Activated T-helper 1 cell treated with Interleukin-2 at 50 U/mL for 16 hours (primary cell): Measurements from ENCODE around the gene PPL.
"Not testable (repeated sequence)": the region's sequence is repeated elsewhere in the genome, so short reads cannot be mapped to it uniquely, and the experiment has no call there.

Experiments used
- DNase-seq: peaks from one replicate; pipeline ENCODE4 v3.0.0-alpha.2; 2020; ENCODE audit warnings: low read depth

PPL gene, protein sequence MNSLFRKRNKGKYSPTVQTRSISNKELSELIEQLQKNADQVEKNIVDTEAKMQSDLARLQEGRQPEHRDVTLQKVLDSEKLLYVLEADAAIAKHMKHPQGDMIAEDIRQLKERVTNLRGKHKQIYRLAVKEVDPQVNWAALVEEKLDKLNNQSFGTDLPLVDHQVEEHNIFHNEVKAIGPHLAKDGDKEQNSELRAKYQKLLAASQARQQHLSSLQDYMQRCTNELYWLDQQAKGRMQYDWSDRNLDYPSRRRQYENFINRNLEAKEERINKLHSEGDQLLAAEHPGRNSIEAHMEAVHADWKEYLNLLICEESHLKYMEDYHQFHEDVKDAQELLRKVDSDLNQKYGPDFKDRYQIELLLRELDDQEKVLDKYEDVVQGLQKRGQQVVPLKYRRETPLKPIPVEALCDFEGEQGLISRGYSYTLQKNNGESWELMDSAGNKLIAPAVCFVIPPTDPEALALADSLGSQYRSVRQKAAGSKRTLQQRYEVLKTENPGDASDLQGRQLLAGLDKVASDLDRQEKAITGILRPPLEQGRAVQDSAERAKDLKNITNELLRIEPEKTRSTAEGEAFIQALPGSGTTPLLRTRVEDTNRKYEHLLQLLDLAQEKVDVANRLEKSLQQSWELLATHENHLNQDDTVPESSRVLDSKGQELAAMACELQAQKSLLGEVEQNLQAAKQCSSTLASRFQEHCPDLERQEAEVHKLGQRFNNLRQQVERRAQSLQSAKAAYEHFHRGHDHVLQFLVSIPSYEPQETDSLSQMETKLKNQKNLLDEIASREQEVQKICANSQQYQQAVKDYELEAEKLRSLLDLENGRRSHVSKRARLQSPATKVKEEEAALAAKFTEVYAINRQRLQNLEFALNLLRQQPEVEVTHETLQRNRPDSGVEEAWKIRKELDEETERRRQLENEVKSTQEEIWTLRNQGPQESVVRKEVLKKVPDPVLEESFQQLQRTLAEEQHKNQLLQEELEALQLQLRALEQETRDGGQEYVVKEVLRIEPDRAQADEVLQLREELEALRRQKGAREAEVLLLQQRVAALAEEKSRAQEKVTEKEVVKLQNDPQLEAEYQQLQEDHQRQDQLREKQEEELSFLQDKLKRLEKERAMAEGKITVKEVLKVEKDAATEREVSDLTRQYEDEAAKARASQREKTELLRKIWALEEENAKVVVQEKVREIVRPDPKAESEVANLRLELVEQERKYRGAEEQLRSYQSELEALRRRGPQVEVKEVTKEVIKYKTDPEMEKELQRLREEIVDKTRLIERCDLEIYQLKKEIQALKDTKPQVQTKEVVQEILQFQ (N-terminal part only)

DNA sequence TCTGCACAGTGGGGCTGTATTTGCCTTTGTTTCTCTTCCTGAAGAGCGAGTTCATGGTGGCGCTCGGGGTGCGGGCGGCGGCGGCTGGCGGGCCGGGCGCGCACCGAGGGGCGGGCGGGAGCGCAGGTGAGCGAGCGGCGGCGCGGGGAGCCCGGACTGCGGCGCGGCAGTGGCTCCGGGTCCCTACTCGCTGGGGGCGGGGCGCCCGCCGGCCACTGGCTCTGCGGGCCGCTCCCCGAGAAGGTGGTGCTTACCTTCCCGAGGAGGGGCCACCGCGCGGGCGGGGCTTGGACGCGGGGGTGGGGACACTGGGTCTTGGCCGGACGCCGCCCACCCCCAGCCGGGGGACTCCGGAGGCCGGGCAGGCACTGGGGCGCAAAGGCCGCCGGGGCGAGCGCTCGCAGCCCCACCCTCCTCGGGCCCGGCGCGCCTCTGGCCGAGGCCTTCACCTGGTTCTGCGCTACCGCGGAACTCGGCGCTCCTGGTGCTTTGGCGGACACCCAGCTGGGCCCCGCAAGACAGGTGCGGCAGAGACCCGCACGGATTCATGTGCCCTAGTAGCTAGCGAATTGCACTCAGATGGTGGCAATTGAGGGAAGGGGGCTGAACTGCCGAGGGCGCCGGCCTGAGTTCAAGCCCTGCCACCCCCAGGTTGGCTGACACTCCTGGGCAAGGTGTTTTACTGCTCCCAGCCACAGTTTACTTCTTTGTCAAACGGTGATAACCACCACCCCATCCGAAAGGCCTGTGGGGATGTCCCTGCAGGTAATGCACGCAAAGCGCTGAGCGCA, at the start of gene PPL:
TSS of gene PPL (minus strand) at position 158 of the 791 bp plus-strand sequence. CDS start at position 55, 103 bp downstream.
- DNase-seq, result no peak

DNA sequence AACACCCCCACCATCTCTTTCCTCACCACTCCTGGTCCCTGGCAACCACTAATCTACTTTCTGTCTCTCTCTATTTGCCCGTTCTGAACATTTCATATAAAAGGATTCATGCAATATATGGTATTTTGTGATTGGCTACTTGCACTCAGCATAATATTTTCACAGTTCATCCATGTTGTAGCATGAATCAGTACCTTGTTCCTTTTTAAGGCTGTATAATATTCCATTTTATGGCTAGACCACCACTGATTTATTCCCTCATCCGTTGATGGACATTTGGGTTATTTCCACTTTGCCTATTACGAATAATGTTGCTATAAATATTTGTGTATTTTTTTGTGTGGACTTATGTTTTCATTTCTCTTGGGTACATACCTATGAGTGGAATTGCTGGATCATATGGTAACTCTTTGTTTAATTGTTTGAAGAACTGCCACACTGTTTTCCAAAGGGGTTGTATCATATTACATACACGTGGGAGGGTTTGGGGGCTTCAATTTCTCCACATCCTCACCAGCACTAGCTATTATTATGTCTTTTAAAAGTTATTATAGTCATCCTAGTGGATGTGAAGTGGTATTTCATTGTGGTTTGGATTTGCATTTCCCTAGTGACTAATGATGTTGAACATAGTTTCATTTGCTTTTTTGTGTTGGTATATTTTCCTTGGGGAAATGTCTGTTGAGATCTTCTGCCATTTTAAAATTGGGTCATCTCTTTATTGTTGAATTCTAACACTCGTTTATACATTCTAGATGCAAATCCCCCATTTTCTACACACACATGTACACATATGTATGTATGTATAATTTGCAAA, 47.4 kb upstream of the PPL start:
- DNase-seq, result no peak

DNA sequence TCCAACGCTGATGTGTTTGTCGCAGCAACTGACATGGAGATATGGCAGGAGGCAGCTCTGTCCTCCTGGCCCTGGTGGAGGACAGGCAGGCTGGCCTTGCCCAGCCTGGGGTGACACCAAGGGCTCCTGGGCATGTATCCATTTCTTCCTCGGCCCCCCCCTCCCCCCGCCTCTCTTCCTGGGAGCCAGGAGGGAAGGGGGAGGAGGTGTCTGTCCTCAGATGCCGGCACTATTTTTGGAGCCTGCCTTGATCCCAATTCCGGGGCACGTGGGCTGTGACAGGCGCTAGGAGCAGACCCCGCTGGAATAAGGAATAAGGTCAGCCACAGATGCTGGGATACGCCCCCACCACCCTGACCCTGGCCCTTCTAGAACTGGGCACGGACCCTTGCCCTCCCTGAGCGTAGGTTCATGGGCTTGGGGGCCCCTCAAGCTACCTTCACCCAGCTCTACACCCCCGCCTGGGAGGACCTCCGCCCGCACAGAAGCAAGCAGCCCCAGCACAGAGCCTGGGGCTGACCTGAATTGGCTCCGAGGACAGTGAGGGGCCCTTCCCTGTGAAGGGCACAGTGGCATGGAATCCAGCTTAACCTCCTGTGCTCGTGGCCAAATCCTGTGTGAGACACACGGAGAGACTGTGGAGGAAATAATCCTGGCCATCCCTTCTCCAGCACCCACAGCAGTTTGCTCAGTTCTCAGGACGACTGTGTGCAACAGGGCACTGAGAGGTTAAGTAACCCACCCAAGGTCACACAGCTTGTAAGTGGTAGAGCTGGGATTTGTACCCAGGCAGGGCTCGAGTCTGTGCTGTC, 45.3 kb upstream of the PPL start:
- no peak for DNase-seq

DNA sequence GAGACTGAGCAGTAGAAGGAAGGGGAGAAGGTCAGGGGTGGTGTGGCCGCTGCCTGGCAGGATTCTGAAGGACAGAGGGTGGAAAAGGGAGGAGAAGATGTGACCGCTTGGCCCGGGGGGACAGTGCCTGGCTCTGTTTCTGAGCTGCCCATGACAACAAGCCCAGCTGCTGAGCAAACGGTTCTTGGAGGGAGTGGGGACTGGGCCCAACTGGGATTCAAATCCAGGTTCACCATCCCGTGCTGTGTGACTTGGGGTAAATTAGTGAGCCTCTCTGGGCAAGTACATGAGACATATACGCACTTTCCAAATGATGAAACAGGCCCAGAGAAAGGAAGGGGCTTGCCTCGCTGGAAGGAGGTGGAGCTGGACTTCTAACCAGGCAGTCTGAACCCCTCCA, 44.5 kb upstream of the PPL start:
- DNase-seq, result no peak

GRCh38 chr16:4980691-4981090, 43.7 kb upstream of the PPL start:
- DNase-seq, result no peak

- DNase-seq, result no peak
Measured at GRCh38 chr16:4979736-4980660, 43.0 kb upstream of the PPL start.

- no peak for DNase-seq
Measured at GRCh38 chr16:4979164-4979563, 42.2 kb upstream of the PPL start.

GRCh38 chr16:4976611-4977145, 39.7 kb upstream of the PPL start:
- no peak for DNase-seq

- no peak for DNase-seq
Measured at GRCh38 chr16:4976079-4976478, 39.1 kb upstream of the PPL start.

- DNase-seq, result no peak
Measured at GRCh38 chr16:4972938-4973587, 36.1 kb upstream of the PPL start.

DNA sequence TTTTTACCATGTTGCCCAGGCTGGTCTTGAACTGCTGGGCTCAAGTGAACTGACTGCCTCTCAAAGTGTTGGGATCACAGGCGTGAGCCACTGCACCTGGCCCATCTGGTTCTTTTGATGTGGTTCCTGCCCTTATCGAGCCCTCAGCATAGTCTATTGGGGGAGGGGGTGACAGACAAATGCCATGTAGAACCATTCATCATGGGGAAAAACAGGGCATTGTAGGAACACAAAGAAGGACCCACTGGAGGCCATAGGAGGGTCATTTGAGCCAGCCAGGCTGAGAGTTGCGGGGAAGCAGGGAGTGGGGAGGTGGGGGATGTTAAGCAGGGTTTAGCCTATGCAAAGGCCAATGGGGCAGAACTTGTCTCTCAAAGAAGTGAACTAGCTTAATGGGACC, 33.1 kb upstream of the PPL start:
- no peak for DNase-seq

GRCh38 chr16:4968879-4969483, 32.0 kb upstream of the PPL start:
- DNase-seq, result no peak

DNA sequence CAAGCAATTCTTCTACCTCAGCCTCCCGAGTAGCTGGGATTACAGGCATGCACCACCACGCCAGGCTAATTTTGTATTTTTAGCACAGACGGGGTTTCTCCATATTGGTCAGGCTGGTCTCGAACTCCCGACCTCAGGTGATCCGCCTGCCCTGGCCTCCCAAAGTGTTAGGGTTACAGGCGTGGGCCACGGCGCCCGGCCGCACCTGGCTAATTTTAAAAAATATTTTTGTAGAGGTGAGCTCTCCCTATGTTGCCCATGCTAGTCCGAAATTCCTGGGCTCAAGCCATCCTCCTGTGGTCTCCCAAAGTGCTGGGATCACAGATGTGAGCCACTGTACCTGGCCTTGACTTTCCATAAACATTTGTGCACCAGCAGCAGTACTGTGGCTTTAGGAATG, 31.3 kb upstream of the PPL start:
- not testable (repeated sequence) for DNase-seq

DNA sequence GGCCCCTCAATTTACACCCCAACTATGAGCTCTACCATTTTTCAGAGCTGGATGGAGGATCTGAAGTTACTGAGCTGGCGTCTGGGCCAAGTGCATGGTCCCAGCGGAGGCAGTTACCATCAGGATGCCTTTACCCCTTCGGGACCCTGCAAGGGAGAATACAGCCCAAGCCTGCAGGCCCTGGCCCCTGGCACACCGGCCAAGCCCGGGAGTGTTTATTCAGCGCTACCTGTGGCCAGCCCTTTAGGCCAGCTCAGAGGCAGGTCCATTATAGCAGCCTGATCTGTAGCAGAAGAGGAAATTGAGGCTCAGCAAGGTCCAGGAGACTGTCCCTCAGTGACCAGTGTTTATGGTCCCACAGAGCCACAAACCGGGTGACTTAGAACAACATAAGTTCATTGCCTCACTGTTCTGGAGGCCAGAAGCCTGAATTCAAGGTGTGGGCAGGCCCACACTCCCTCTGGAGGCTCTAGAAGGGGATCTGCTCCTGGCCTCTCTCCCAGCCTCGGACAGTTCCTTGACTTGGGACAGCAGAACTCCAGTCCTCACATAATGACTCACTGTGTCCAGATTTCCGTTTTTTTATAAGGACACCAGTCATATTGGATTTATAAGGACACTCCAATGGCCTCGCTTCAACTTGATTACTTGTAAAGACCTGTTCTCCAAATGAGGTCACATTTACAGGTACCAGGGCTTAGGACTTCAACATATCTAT, 29.9 kb upstream of the PPL start:
- no peak for DNase-seq

DNA sequence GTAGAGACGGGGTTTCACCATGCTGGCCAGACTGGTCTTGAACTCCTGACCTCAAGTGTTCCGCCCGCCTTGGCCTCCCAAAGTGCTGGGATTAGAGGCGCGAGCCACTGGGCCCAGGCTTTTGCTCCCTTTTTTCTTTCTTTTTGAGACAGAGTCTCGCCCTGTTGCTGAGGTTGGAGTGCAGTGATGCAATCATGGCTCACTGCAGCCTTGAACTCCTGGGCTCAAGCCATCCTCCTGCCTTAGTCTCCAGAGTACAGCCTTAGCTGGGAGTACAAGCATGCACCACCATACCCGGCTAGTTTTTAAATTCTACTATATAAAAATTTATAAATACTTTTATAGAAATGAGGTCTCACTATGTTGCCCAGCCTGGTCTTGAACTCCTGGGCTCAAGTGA, 26.6 kb upstream of the PPL start:
- not testable (repeated sequence) for DNase-seq

- DNase-seq, result no peak
Measured at GRCh38 chr16:4962716-4963115, 25.8 kb upstream of the PPL start.

- no peak for DNase-seq
Measured at GRCh38 chr16:4960579-4960978, 23.6 kb upstream of the PPL start.
